ENCODE measurements around the gene IMPG1.
"Not testable (repeated sequence)": the region's sequence is repeated elsewhere in the genome, so short reads cannot be mapped to it uniquely, and the experiment has no call there.

The IMPG1 gene

GRCh38 chr6:75946146-75946831 is 126.2 kb downstream of the IMPG1 start:
- DNase-seq (ENCODE audit: low spot score) = no peak

- DNase-seq (ENCODE audit: low spot score) = no peak
Measured at GRCh38 chr6:75943381-75943780, 129.1 kb downstream of the IMPG1 start.

DNA sequence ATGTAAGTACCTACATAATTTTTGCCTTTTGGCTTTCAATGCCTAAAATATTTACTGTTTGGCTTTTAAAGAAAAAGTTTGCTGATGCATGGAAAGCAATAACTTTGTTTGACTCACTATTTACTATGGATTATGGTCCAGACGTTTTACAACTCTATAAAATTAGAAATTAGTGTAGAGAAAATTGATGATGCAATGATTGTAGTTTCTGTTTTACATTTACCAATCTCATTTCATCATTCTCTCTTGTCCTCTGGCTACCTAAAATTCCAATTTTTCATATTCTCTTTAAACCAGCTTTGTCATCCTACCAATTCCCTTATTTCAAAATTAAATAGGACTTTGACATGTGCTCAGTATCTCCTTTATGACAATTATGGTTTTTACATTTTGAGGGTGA is 131.0 kb downstream of the IMPG1 start:
- DNase-seq (ENCODE audit: low spot score) = no peak

DNA sequence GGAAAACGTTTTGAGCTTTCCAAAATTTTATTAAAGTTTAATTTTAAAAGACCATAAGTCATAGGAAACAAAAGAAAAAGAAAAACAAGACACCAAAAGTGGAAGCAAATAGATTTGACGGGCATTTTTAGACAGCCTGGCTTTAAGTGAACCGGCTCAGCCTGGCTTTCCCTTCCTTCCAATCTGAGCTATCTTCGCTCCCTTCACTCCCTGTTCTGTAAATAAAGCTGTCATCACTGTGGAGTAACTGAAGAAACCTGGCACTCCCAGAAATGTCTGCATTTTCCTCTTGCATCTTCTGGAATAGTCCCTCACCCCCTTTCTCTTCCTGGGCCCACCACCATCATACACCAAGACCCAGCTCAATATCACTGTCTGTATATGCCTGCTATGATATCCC is 131.9 kb downstream of the IMPG1 start:
- no peak for DNase-seq (ENCODE audit: low spot score)

DNA sequence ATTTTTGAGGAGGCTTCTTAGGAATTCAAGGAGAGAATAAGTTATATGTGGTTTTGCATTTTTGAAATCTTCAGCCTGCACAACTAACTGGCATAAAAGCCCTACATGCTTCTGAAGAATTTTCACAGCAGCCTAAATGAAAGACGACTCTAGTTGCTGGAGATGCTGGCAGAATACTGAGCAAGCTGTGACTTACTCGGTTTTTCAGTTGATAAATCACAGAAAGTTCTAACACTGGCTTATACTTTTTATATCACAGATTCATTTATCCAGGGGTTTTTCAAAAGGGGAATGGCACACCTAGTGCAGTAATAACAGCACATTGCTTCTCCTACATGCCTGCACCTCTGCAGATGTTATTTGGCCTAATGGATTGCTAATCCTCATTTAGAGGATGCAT is 134.6 kb downstream of the IMPG1 start:
- DNase-seq (ENCODE audit: low spot score) = no peak

DNA sequence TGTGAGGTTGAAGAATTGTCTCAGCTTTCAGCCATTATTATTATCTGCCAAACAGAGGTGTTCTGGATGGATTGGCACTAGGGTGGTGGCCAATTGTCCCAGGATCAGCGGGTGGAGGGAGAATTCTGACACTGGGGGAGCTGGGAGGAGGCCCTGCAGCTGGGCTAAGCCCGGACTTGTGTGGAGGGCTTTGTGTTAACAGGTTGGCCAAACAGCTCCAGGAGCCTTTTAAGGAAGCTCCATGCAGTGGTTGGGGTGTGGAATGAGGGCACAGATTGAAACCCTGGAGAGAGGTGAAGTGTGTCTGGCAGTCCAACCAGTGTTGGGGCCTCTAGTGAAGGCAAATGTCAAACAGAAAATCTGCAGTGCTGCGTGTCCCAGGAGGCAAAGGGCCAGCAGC is 135.8 kb downstream of the IMPG1 start:
- no peak for DNase-seq (ENCODE audit: low spot score)

GRCh38 chr6:75935473-75935793 is 137.0 kb downstream of the IMPG1 start:
- DNase-seq (ENCODE audit: low spot score) = no peak

- DNase-seq (ENCODE audit: low spot score) = peak; percentile 45
Measured at GRCh38 chr6:75934643-75935472, 137.6 kb downstream of the IMPG1 start.

GRCh38 chr6:75933387-75933975 is 139.0 kb downstream of the IMPG1 start:
- no peak for DNase-seq (ENCODE audit: low spot score)

DNA sequence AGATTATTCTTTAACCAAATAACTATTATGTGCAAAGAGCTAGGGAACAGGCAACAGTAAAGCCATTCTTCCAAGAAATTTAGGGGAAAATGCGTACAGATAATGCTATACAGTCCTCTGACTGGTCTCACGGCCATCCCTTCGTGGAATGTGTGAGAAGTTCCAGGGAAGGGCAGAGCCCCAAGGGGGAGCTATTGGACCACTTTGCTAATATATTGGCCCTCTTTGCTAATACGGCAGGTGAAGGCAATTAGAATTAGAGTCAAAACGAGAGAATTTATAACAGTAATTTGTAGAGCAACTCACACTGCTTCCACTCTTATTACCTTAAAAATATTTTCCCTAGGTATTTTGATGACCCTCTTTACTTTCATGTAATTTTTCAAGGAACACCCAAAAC is 140.4 kb downstream of the IMPG1 start:
- no peak for DNase-seq (ENCODE audit: low spot score)

- no peak for DNase-seq (ENCODE audit: low spot score)
Measured at GRCh38 chr6:75931011-75931680, 141.3 kb downstream of the IMPG1 start.

DNA sequence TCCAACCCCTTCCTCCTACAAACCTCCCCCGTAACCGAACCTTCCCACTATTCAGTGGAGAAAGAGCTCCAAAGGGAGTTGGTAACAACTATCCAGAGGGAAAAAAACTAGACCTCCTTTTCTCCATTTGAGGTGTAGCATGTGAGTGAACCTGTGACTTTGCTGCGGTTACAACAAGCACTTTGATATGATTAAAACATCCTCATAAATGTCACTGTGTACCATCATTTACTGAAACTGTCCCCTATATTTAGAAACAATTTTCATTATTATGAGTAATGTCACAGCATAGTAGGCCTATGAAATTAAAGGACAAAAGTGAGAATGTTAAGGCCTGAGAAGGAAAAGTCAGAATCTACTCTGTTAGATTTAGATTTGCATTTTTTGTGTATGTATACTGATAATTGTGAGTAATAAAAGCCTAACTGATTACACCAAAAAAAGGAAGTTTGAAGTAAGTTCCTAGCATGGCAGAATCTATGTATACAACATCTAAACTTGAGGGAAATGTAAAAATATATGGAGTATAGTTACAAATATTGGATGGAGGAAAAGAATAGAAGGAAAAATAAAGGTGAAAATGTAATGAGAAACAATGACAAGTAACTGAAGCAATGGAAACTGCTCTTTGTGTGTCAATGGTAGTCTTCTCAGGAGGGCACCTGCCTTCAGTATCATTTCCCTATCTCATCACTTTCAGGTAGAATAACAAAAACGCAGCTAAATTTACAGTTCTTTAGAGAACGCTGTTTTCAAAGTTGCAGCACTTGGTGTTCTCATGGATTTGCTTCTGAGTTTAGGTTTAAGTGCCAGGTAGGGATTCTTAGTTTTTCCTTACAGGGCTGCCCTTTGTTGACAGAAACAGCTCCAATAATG is 145.9 kb downstream of the IMPG1 start:
- DNase-seq (ENCODE audit: low spot score) = no peak

DNA sequence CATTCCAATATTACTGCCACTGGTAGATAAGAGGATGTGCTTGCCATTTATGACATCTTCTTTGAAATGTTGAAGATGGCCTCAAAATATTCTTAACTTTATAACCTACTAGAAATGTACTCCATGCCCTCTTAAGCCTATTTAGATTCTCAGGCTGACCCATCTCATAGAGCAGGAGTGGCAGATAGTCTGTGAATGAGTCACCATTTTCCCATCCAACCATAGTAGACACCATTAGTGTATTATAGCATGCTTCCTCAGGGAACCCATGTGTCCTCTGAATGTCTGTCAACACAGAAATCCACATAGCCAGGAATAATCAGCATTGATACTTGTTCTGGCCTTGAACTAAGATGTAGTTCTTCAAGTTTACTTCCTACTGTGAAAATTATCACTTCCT is 150.2 kb downstream of the IMPG1 start:
- no peak for DNase-seq (ENCODE audit: low spot score)

GRCh38 chr6:75913040-75913439 is 159.4 kb downstream of the IMPG1 start:
- no peak for DNase-seq (ENCODE audit: low spot score)

GRCh38 chr6:75907444-75907843 is 165.0 kb downstream of the IMPG1 start:
- no peak for DNase-seq (ENCODE audit: low spot score)

DNA sequence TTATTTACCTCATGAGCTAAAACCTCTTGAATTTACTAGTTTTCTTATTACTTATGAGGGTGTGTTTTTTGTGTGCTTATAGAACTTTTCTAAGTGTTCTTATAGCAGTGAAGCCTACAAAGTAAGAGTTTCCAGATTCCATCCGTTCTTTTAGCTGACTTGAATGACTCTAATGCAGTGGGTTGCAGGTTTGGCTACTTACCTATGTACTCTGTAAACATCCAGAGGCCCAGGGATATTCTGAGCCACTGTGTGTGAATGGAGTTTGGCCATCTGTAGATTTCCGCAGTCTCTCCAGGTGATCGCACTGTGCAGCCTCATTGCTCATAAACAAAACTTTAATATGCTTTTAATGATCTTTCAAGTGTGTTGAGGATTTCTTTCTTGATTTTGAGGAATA is 165.6 kb downstream of the IMPG1 start:
- DNase-seq (ENCODE audit: low spot score) = no peak

DNA sequence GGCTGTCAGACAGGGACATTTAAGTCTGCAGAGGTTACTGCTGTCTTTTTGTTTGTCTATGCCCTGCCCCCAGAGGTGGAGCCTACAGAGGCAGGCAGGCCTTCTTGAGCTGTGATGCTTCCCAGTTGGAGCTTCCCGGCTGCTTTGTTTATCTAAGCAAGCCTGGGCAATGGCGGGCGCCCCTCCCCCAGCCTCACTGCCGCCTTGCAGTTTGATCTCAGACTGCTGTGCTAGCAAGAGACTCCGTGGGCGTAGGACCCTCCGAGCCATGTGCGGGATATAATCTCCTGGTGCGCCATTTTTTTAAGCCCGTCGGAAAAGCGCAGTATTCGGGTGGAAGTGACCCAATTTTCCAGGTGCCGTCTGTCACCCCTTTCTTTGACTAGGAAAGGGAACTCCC is 167.3 kb downstream of the IMPG1 start:
- DNase-seq (ENCODE audit: low spot score) = not testable (repeated sequence)

DNA sequence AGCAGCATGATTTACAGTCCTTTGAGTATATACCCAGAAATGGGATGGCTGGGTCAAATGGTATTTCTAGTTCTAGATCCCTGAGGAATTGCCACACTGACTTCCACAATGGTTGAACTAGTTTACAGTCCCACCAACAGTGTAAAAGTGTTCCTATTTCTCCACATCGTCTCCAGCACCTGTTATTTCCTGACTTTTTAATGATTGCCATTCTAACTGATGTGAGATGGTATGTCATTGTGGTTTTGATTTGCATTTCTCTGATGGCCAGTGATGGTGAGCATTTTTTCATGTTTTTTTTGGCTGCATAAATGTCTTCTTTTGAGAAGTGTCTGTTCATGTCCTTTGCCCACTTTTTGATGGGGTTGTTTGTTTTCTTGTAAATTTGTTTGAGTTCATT is 172.2 kb downstream of the IMPG1 start:
- DNase-seq (ENCODE audit: low spot score) = not testable (repeated sequence)

- DNase-seq (ENCODE audit: low spot score) = no peak
Measured at GRCh38 chr6:75896526-75896925, 175.9 kb downstream of the IMPG1 start.

DNA sequence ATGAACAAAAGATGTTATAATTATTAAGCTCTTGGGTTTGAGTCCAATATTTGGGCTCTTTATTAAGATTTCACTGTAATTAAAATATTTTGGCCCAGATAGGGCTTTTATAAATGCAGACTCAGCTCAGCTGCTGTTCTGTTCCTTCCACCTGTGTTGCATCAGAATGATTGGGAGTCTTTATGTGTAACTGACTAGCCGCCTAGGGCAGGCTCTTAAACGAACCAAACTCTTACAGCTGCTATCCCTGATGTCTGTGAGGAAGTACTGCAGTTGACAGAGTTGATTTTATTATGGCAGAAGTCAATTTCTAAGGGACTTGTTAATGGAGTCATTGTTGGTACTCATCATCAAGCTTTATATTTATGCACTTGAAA is 178.7 kb downstream of the IMPG1 start:
- no peak for DNase-seq (ENCODE audit: low spot score)

GRCh38 chr6:75893058-75893775 is 179.2 kb downstream of the IMPG1 start:
- DNase-seq (ENCODE audit: low spot score) = peak; percentile 44
